CD4-positive, alpha-beta T cell treated with Interleukin-15 for 1 hour (primary cell): ENCODE data around the gene MRTFA.
"Not testable (repeated sequence)": the region's sequence is repeated elsewhere in the genome, so short reads cannot be mapped to it uniquely, and the experiment has no call there.

ENCODE experiments used
- DNase-seq: peaks from one replicate; pipeline ENCODE4 v3.0.0-alpha.2; 2020

Gene MRTFA

GRCh38 chr22:40636380-40637182 lies at the start of gene MRTFA:
MRTFA (minus strand) TSS chr22:40636719.
- DNase-seq, result peak; percentile 99

- DNase-seq, result no peak
These were observed 48.9 kb upstream of the MRTFA start for GRCh38 chr22:40685406-40685805.

- DNase-seq, result no peak
These were observed 48.2 kb upstream of the MRTFA start for GRCh38 chr22:40684728-40685127.

GRCh38 chr22:40681451-40681850 lies 44.9 kb upstream of the MRTFA start:
- no peak for DNase-seq

GRCh38 chr22:40680819-40681183 lies 44.3 kb upstream of the MRTFA start:
- no peak for DNase-seq

- DNase-seq, result no peak
These were observed 43.7 kb upstream of the MRTFA start for GRCh38 chr22:40679964-40680818.

- no peak for DNase-seq
These were observed 42.9 kb upstream of the MRTFA start, which contains the start of gene MCHR1 for GRCh38 chr22:40679249-40679963. MCHR1 (plus strand) TSS chr22:40679484; CDS start chr22:40679653, 169 bp downstream.

GRCh38 chr22:40678493-40679248 lies 42.2 kb upstream of the MRTFA start:
- no peak for DNase-seq

GRCh38 chr22:40676644-40677043 lies 40.1 kb upstream of the MRTFA start:
- DNase-seq, result no peak

GRCh38 chr22:40676166-40676565 lies 39.6 kb upstream of the MRTFA start:
- DNase-seq, result not testable (repeated sequence)

GRCh38 chr22:40674274-40674673 lies 37.8 kb upstream of the MRTFA start:
- DNase-seq, result no peak

- no peak for DNase-seq
These were observed 36.5 kb upstream of the MRTFA start for GRCh38 chr22:40673017-40673416.

- DNase-seq, result no peak
These were observed 35.4 kb upstream of the MRTFA start for GRCh38 chr22:40671796-40672360.

- DNase-seq, result no peak
These were observed 34.9 kb upstream of the MRTFA start for GRCh38 chr22:40671369-40671768.

- no peak for DNase-seq
These were observed 33.5 kb upstream of the MRTFA start for GRCh38 chr22:40670058-40670457.

GRCh38 chr22:40668611-40669411 lies 32.3 kb upstream of the MRTFA start:
- DNase-seq, result no peak

- DNase-seq, result no peak
These were observed 29.8 kb upstream of the MRTFA start for GRCh38 chr22:40666151-40666848.

GRCh38 chr22:40665312-40665711 lies 28.8 kb upstream of the MRTFA start:
- DNase-seq, result no peak

GRCh38 chr22:40661671-40662070 lies 25.2 kb upstream of the MRTFA start:
- no peak for DNase-seq

GRCh38 chr22:40660730-40661129 lies 24.2 kb upstream of the MRTFA start:
- DNase-seq, result no peak

- no peak for DNase-seq
These were observed 22.6 kb upstream of the MRTFA start for GRCh38 chr22:40659166-40659565.
